Thyroid gland (tissue), 4 donors: ENCODE measurements around the gene CCT7. TPM values are rescaled to one million over a fixed set of nuclear protein-coding genes. Genes with fewer than 3 reads are reported as not detected.

Source experiments
- DNase-seq, 2 donors: peaks; one replicate each; pipeline ENCODE4 v3.0.0-alpha.2; 2019
- H3K27ac ChIP-seq, 3 donors: fragments of 200-600 bp; sonication (generic); 1 replicate in 2 of 3; 2 replicates in 1 of 3; pipeline ENCODE4 v1.5.1; 2016 to 2019; ENCODE audit warnings: mild to moderate bottlenecking in 1 of 3, moderate library complexity in 1 of 3
- H3K27me3 ChIP-seq: fragments of 200-600 bp; sonication (generic); one replicate; pipeline ENCODE4 v1.5.1; 2019
- H3K36me3 ChIP-seq, 2 donors: fragments of 200-600 bp; sonication (generic); one replicate each; pipeline ENCODE4 v1.5.1; 2016 to 2019
- H3K4me1 ChIP-seq, 2 donors: fragments of 200-600 bp; sonication (generic); one replicate each; pipeline ENCODE4 v1.5.1; 2017 to 2019
- H3K4me3 ChIP-seq, 3 donors: fragments of 200-600 bp; sonication (generic); replicated peaks in 1 of 3; 1 replicate in 2 of 3; 2 replicates in 1 of 3; pipeline ENCODE4 v1.5.1; 2016; ENCODE audit warnings: mild to moderate bottlenecking in 1 of 3
- H3K9me3 ChIP-seq: fragments of 200-600 bp; sonication (generic); one replicate; pipeline ENCODE4 v1.5.1; 2017
- POLR2A ChIP-seq, 2 donors: fragments of 450-650 bp; IDR thresholded peaks; one replicate each; pipeline ENCODE4 v1.6.1; 2017; ENCODE audit warnings: antibody characterized with exemption in 2 of 2, mild to moderate bottlenecking in 2 of 2, moderate library complexity in 1 of 2
- WGBS, 2 donors: methylation state at CpG; one replicate each; pipeline ENCODE4 v1.1.5; 2017; 5-methylcytosine and 5-hydroxymethylcytosine counted together
- intact Hi-C: fragments of 100-400 bp; cut with DNase I; formaldehyde crosslinking; loops from one replicate; pipeline ENCODE4 v1.15.1; 2023
- total RNA-seq, 4 donors: library from RNA; depleted of rRNA; stranded (reverse); fragments of >200 nt; gene quantifications; one replicate each; pipeline ENCODE4 v1.2.3, GENCODE V29; 2016
- TF ChIP-seq, protein P1 (sequence below), 6 experiments: fragments of 200-600 bp in 3 of 6; fragments of 450-650 bp in 3 of 6; sonication (generic) in 3 of 6; IDR thresholded peaks; one replicate each; pipeline ENCODE4 v1.5.1; 2016 to 2019; ENCODE audit warnings: antibody characterized with exemption in 6 of 6, mild to moderate bottlenecking in 2 of 6, inconsistent platforms in 1 of 6, moderate library complexity in 1 of 6

The CCT7 gene
- total RNA-seq, 4 donors from 2014 or later, result 160 to 205 (median 189) TPM

DNA sequence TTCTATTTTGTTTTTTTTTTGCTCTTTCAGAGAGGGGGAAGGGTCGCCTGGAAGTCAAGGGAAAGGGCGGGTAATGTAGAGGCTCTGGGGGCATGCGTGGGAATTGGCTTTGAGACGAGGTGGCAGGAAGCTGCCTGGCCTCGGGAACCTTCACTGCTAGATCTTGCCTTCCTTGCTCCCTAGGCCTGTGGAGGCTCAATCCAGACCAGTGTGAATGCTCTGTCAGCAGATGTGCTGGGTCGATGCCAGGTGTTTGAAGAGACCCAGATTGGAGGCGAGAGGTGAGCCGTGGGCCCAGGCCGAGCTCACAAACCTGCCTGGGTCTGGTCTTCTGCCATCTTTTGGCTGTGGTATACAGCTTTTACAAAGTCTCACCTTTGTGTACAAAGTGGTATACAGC, 15.5 kb downstream of the CCT7 start:
- H3K4me1 ChIP-seq, result no peaks in the 10 kb centered on the region
- H3K9me3 ChIP-seq, result no peaks in the 10 kb centered on the region
- H3K27me3 ChIP-seq, result no peaks in the 10 kb centered on the region
- WGBS, 2 donors, result 85 to 94% methylated on average over 9 of the region's 9 CpGs
- intact Hi-C loops, result loop anchor here (10.0 kb wide), 1 partner anchor 125 kb away; no protein-coding TSS in a partner anchor
- DNase-seq, result no peak
- no peak overlapping the region for H3K27ac ChIP-seq
- no peak overlapping the region for H3K4me3 ChIP-seq
- peaks cover 92 to 95% of the 10 kb centered on the region in 2 donors for H3K36me3 ChIP-seq
- TF ChIP-seq, protein P1, sequence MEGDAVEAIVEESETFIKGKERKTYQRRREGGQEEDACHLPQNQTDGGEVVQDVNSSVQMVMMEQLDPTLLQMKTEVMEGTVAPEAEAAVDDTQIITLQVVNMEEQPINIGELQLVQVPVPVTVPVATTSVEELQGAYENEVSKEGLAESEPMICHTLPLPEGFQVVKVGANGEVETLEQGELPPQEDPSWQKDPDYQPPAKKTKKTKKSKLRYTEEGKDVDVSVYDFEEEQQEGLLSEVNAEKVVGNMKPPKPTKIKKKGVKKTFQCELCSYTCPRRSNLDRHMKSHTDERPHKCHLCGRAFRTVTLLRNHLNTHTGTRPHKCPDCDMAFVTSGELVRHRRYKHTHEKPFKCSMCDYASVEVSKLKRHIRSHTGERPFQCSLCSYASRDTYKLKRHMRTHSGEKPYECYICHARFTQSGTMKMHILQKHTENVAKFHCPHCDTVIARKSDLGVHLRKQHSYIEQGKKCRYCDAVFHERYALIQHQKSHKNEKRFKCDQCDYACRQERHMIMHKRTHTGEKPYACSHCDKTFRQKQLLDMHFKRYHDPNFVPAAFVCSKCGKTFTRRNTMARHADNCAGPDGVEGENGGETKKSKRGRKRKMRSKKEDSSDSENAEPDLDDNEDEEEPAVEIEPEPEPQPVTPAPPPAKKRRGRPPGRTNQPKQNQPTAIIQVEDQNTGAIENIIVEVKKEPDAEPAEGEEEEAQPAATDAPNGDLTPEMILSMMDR (IDR thresholded peaks at IDR 0.05), result no peak
- TF ChIP-seq POLR2A (IDR thresholded peaks at IDR 0.05), result no peak

DNA sequence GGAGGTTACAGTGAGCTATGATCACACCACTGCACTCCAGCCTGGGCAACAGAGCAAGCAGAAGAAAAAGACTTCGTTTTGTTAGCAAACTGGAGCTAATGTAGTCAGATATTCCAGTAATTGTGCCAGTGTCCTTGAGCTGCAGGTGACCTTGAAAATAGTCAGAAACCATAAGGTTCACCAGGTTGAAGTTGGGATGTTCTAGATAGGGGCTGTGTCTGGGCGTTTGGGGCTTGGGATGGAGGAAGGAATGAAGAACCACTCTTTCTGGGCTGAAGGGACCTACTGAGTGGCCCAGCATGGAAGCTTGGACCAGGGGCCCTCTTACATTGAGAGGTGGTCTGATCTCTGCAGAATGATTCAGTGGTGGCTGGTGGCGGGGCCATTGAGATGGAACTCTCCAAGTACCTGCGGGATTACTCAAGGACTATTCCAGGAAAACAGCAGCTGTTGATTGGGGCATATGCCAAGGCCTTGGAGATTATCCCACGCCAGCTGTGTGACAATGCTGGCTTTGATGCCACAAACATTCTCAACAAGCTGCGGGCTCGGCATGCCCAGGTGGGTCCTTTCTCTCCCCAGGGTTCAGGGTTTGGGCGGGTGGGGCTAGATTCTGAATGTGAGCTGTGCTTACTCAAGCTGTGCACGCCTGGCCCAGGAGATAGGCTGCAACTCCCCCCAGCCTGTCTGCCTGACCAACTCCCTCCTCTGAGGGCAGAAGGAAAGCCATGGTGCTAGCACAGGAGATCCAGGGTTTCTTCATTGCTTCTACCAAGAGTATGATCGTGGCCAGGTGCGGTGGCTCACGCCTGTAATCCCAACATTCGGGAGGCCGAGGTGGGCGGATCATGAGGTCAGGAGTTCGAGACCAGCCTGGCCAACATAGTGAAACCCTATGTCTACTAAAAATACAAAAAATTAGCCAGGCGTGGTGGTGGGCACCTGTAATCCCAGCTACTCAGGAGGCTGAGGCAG, 17.1 kb downstream of the CCT7 start:
- no peak overlapping the region for H3K4me3 ChIP-seq
- intact Hi-C loops, result no loop called here
- H3K36me3 ChIP-seq, result peaks cover 77 to 80% of the 10 kb centered on the region in 2 donors
- WGBS, 2 donors, result 94% methylated on average over 16 to 17 of the region's 17 CpGs
- no peak for DNase-seq
- no peaks in the 10 kb centered on the region for H3K27me3 ChIP-seq
- TF ChIP-seq, protein P1 (IDR thresholded peaks at IDR 0.05), result no peak
- no peak for TF ChIP-seq POLR2A (IDR thresholded peaks at IDR 0.05)
- no peaks in the 10 kb centered on the region for H3K9me3 ChIP-seq
- H3K4me1 ChIP-seq, result no peaks in the 10 kb centered on the region
- H3K27ac ChIP-seq, result no peak overlapping the region

DNA sequence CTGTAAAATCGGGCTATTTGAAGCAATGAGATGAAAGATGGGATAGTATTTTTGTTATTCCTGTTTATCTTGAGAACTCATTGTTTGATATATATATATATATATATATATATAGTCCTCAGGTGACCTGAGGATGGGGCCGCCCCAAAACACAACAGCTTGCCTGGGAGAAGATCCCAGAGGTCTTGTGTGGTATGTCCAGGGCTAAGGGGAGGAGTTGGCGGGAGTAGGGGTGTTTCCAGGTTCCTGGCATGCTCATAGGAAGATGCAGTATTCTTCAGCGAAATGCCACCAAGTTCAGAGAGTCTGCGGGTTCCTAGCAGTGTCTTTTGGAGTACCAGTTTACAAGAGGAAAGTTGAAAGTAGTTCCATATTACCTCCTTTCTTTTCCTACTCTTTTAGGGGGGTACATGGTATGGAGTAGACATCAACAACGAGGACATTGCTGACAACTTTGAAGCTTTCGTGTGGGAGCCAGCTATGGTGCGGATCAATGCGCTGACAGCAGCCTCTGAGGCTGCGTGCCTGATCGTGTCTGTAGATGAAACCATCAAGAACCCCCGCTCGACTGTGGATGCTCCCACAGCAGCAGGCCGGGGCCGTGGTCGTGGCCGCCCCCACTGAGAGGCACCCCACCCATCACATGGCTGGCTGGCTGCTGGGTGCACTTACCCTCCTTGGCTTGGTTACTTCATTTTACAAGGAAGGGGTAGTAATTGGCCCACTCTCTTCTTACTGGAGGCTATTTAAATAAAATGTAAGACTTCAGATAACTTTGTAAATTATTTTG, 18.3 kb downstream of the CCT7 start:
- H3K27ac ChIP-seq, result no peak overlapping the region
- 89 to 97% methylated on average over 17 of the region's 17 CpGs for WGBS, 2 donors
- DNase-seq, result no peak
- peaks cover 64 to 67% of the 10 kb centered on the region in 2 donors for H3K36me3 ChIP-seq
- no peaks in the 10 kb centered on the region for H3K27me3 ChIP-seq
- H3K9me3 ChIP-seq, result no peaks in the 10 kb centered on the region
- H3K4me3 ChIP-seq, result no peak overlapping the region
- intact Hi-C loops, result no loop called here
- TF ChIP-seq, protein P1 (IDR thresholded peaks at IDR 0.05), result no peak
- TF ChIP-seq POLR2A (IDR thresholded peaks at IDR 0.05), result no peak
- no peaks in the 10 kb centered on the region for H3K4me1 ChIP-seq

DNA sequence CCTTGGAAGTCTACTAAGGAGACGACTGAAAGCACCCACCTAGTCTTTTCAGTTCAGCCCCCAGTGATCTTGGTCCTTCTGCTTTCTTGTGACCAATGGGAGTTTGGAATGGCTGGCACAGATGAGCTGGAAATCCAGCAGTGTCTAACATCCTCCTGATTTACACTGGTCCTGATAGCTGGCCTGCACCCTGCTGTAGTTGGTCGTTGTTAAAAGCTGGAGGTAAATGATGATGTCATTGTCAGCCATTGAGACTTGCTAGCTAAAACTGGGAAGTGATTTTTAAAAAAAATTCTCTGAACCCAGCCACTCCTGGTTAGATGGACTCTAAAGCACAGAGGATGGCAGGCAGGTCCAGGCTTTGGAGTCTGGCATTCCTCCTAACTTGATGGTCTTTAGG, 19.3 kb downstream of the CCT7 start:
- Histone ChIP-seq H3K4me1 (no peaks in the 10 kb centered on the region), H3K4me3 (no peak overlapping the region), H3K9me3 (no peaks in the 10 kb centered on the region), H3K27me3 (no peaks in the 10 kb centered on the region), H3K27ac (no peak overlapping the region), H3K36me3 (peaks cover 54 to 57% of the 10 kb centered on the region in 2 donors)
- 87 to 93% methylated on average over 2 of the region's 2 CpGs for WGBS, 2 donors
- intact Hi-C loops, result no loop called here
- no peak for DNase-seq
- TF ChIP-seq POLR2A (IDR thresholded peaks at IDR 0.05), result no peak
- TF ChIP-seq, protein P1 (IDR thresholded peaks at IDR 0.05), result no peak
